GM23338 (cell line): ENCODE results near the gene SELENOW. TPM values are rescaled to one million over a fixed set of nuclear protein-coding genes. Genes with fewer than 3 reads are reported as not detected.

Experiments
- ATAC-seq: fragments of 200-7000 bp; cut with Tn5 transposase; 3 replicates; pipeline ENCODE4 v1.9.1; 2020
- DNase-seq: peaks from one replicate; pipeline ENCODE4 v3.0.0-alpha.2; 2015; ENCODE audit warnings: low spot score
- H2AFZ ChIP-seq: fragments of 200-600 bp; sonication (generic); 2 replicates; pipeline ENCODE4 v1.8.0; 2016; ENCODE audit warnings: antibody characterized with exemption, mild to moderate bottlenecking, moderate library complexity
- H3F3A ChIP-seq: fragments of 200-600 bp; sonication (generic); replicated peaks from 2 replicates; pipeline ENCODE4 v1.8.0; 2017; ENCODE audit warnings: antibody characterized with exemption, mixed run types, low read depth
- H3K27ac ChIP-seq: fragments of 200-600 bp; sonication (generic); 2 replicates; pipeline ENCODE4 v1.6.1; 2016; ENCODE audit warnings: low read depth
- H3K27me3 ChIP-seq: fragments of 200-600 bp; sonication (generic); 2 replicates; pipeline ENCODE4 v1.8.0; 2016; ENCODE audit warnings: mild to moderate bottlenecking, mixed run types, moderate library complexity; ENCODE audit not compliant: insufficient read depth
- H3K36me3 ChIP-seq: fragments of 200-600 bp; sonication (generic); 2 replicates; pipeline ENCODE4 v1.8.0; 2016; ENCODE audit warnings: mild to moderate bottlenecking; ENCODE audit not compliant: insufficient read depth
- H3K4me1 ChIP-seq: fragments of 200-600 bp; sonication (generic); 2 replicates; pipeline ENCODE4 v1.8.0; 2016; ENCODE audit warnings: mild to moderate bottlenecking, moderate library complexity; ENCODE audit not compliant: insufficient read depth
- H3K4me2 ChIP-seq: fragments of 200-600 bp; sonication (generic); 2 replicates; pipeline ENCODE4 v1.7.1; 2017; ENCODE audit warnings: mixed run types
- H3K4me3 ChIP-seq: fragments of 200-600 bp; sonication (generic); 2 replicates; pipeline ENCODE4 v1.6.1; 2016; ENCODE audit warnings: mixed run types
- H3K79me2 ChIP-seq: fragments of 200-600 bp; sonication (generic); replicated peaks from 2 replicates; pipeline ENCODE4 v1.8.0; 2017; ENCODE audit warnings: mild to moderate bottlenecking; ENCODE audit not compliant: insufficient read depth
- H3K9me2 ChIP-seq: fragments of 200-600 bp; sonication (generic); 2 replicates; pipeline ENCODE4 v1.8.0; 2017; ENCODE audit not compliant: insufficient read depth
- H4K20me1 ChIP-seq: fragments of 200-600 bp; sonication (generic); replicated peaks from 2 replicates; pipeline ENCODE4 v1.8.0; 2017; ENCODE audit warnings: mild to moderate bottlenecking; ENCODE audit not compliant: insufficient read depth
- H3K27ac Mint-ChIP-seq: 2 replicates; pipeline ENCODE4 v1.8.0; 2020; ENCODE audit warnings: inconsistent platforms, mild to moderate bottlenecking, moderate library complexity, mixed read lengths
- H3K27me3 Mint-ChIP-seq: 3 replicates; pipeline ENCODE4 v1.8.0; 2022; ENCODE audit warnings: low read depth, mild to moderate bottlenecking, moderate library complexity, mixed read lengths, inconsistent platforms; ENCODE audit not compliant: insufficient read depth, poor library complexity
- H3K36me3 Mint-ChIP-seq: 3 replicates; pipeline ENCODE4 v1.8.0; 2021; ENCODE audit warnings: low read depth, mild to moderate bottlenecking, inconsistent platforms, moderate library complexity, mixed read lengths
- H3K4me1 Mint-ChIP-seq: 3 replicates; pipeline ENCODE4 v1.8.0; 2020; ENCODE audit warnings: mild to moderate bottlenecking, inconsistent platforms, mixed read lengths
- H3K4me3 Mint-ChIP-seq: 3 replicates; pipeline ENCODE4 v1.8.0; 2021; ENCODE audit warnings: moderate library complexity, mild to moderate bottlenecking, inconsistent platforms, mixed read lengths
- H3K9me3 Mint-ChIP-seq: 3 replicates; pipeline ENCODE4 v1.8.0; 2020; ENCODE audit warnings: moderate library complexity, mild to moderate bottlenecking, inconsistent platforms, mixed read lengths
- CREB1 ChIP-seq: fragments of 250-450 bp; sonication (Bioruptor Pico); IDR thresholded peaks from 2 replicates; pipeline ENCODE4 v1.5.0; 2020; ENCODE audit warnings: low read depth, mild to moderate bottlenecking, moderate library complexity
- EZH2 ChIP-seq: fragments of 200-600 bp; sonication (generic); IDR thresholded peaks from one replicate; pipeline ENCODE4 v1.8.0; 2017; ENCODE audit warnings: antibody characterized with exemption, mild to moderate bottlenecking, low read depth; ENCODE audit not compliant: unreplicated experiment
- EZH2phosphoT487 ChIP-seq: fragments of 200-600 bp; sonication (generic); IDR thresholded peaks from one replicate; pipeline ENCODE4 v1.8.1; 2018; ENCODE audit warnings: antibody characterized with exemption; ENCODE audit not compliant: unreplicated experiment
- JUNB ChIP-seq: IDR thresholded peaks from one replicate; pipeline ENCODE4 v1.6.1; 2016; ENCODE audit warnings: antibody characterized with exemption; ENCODE audit not compliant: unreplicated experiment
- NANOG ChIP-seq: IDR thresholded peaks from 2 replicates; pipeline ENCODE4 v1.6.1; 2016; ENCODE audit warnings: antibody characterized with exemption, borderline replicate concordance
- POLR2AphosphoS5 ChIP-seq: IDR thresholded peaks from 2 replicates; pipeline ENCODE4 v1.6.1; 2016; ENCODE audit warnings: antibody characterized with exemption, low read depth
- STAT1 ChIP-seq: IDR thresholded peaks from one replicate; pipeline ENCODE4 v1.6.1; 2016; ENCODE audit warnings: antibody characterized with exemption; ENCODE audit not compliant: unreplicated experiment
- ZNF114 ChIP-seq: fragments of 250-450 bp; sonication (Bioruptor Pico); IDR thresholded peaks from 2 replicates; pipeline ENCODE4 v1.5.0; 2020; ENCODE audit warnings: mild to moderate bottlenecking, moderate library complexity
- ZNF331 ChIP-seq: fragments of 250-450 bp; sonication (Bioruptor Pico); IDR thresholded peaks from 2 replicates; pipeline ENCODE4 v1.5.0; 2020; ENCODE audit warnings: low read depth, mild to moderate bottlenecking, moderate library complexity
- polyA plus RNA-seq: library from polyadenylated mRNA; unstranded; fragments of >200 nt; fragmentation: Nextera tagmentation; extraction: Ambion mirVana; gene quantifications from 2 replicates; pipeline ENCODE4 v1.2.1, GENCODE V29; 2016
- total RNA-seq: library from RNA; depleted of rRNA; stranded (reverse); fragments of >200 nt; shearing (Covaris generic); gene quantifications from 2 replicates; pipeline ENCODE4 v1.2.3, GENCODE V29; 2014
- TF ChIP-seq, protein P1 (sequence below): IDR thresholded peaks from 2 replicates; pipeline ENCODE4 v1.6.1; 2016; ENCODE audit warnings: antibody characterized with exemption
- TF ChIP-seq, protein P2 (sequence below), 2 experiments: fragments of 200-600 bp in 1 of 2; sonication (generic) in 1 of 2; conservative IDR thresholded peaks; 2 replicates each; pipeline versions ENCODE4 v1.5.1 to v1.6.1; 2016 to 2017; ENCODE audit warnings: antibody characterized with exemption in 2 of 2, low read depth in 2 of 2, mild to moderate bottlenecking in 2 of 2, moderate library complexity in 1 of 2
- TF ChIP-seq, protein P3 (sequence below): fragments of 250-450 bp; sonication (Bioruptor Pico); IDR thresholded peaks from 2 replicates; pipeline ENCODE4 v1.5.0; 2020; ENCODE audit warnings: mild to moderate bottlenecking, moderate library complexity
- TF ChIP-seq, protein P4 (sequence below): IDR thresholded peaks from one replicate; pipeline ENCODE4 v1.6.1; 2018; ENCODE audit warnings: antibody characterized with exemption; ENCODE audit not compliant: unreplicated experiment

The SELENOW gene
- total and polyA plus RNA-seq, 2 experiments from 2014 or later, result 558 to 811 TPM

DNA sequence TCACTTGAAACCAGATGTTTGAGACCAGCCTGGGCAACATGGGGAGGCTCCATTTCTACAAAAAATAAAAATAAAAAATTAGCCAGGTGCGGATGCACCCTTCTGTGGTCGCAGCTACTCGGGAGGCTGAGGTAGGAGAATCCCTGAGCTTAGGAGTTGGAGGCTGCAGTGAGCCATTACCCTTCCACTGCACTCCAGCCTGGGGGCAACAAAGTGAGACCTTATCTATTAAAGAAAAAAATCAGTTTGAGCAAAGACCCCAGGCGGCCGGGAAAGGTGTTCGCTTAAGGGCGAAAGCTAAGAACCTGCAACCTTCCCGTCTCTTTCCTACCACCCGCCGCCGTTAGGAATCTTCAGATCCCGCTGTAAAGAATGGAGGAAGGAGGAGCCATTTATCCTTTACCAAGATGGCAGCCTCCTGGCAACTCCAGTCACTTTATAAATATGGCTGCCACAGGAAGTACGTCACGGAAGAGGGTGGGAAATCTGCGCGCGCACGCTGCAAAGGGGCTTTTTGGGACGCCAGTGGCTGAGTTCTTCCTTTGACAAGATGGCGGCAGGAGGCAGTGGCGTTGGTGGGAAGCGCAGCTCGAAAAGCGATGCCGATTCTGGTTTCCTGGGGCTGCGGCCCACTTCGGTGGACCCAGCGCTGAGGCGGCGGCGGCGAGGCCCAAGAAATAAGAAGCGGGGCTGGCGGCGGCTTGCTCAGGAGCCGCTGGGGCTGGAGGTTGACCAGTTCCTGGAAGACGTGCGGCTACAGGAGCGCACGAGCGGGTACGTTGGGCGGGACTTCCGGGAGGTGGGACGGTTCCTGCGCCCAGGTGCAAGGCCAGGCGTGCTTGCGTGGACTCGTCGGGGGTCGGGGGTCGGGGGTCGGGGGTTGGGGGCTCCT, 33.2 kb upstream of the SELENOW start, which contains the start of gene NOP53:
Gene NOP53, plus strand, starts transcription at position 537 of the 892 bp plus-strand sequence. Its CDS starts 14 bp downstream, at position 551.
- TF ChIP-seq NANOG (no peak), ZNF114 (CRISPR knock-in tag) (peak; percentile 94; the same call in 1 of the 2 replicates), CREB1 (peak; percentile 94), EZH2phosphoT487 (no peak), POLR2AphosphoS5 (peak; percentile 88), EZH2 (no peak), JUNB (no peak), ZNF331 (CRISPR knock-in tag) (peak; percentile 45; the same call in 1 of the 2 replicates), STAT1 (no peak)
- TF ChIP-seq, protein P1, sequence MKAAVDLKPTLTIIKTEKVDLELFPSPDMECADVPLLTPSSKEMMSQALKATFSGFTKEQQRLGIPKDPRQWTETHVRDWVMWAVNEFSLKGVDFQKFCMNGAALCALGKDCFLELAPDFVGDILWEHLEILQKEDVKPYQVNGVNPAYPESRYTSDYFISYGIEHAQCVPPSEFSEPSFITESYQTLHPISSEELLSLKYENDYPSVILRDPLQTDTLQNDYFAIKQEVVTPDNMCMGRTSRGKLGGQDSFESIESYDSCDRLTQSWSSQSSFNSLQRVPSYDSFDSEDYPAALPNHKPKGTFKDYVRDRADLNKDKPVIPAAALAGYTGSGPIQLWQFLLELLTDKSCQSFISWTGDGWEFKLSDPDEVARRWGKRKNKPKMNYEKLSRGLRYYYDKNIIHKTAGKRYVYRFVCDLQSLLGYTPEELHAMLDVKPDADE, result peak; percentile 95
- TF ChIP-seq, protein P2, sequence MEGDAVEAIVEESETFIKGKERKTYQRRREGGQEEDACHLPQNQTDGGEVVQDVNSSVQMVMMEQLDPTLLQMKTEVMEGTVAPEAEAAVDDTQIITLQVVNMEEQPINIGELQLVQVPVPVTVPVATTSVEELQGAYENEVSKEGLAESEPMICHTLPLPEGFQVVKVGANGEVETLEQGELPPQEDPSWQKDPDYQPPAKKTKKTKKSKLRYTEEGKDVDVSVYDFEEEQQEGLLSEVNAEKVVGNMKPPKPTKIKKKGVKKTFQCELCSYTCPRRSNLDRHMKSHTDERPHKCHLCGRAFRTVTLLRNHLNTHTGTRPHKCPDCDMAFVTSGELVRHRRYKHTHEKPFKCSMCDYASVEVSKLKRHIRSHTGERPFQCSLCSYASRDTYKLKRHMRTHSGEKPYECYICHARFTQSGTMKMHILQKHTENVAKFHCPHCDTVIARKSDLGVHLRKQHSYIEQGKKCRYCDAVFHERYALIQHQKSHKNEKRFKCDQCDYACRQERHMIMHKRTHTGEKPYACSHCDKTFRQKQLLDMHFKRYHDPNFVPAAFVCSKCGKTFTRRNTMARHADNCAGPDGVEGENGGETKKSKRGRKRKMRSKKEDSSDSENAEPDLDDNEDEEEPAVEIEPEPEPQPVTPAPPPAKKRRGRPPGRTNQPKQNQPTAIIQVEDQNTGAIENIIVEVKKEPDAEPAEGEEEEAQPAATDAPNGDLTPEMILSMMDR (conservative IDR thresholded peaks at IDR 0.05; ENCODE audit: low read depth in 2 of 2), result no peak
- TF ChIP-seq, protein P3, sequence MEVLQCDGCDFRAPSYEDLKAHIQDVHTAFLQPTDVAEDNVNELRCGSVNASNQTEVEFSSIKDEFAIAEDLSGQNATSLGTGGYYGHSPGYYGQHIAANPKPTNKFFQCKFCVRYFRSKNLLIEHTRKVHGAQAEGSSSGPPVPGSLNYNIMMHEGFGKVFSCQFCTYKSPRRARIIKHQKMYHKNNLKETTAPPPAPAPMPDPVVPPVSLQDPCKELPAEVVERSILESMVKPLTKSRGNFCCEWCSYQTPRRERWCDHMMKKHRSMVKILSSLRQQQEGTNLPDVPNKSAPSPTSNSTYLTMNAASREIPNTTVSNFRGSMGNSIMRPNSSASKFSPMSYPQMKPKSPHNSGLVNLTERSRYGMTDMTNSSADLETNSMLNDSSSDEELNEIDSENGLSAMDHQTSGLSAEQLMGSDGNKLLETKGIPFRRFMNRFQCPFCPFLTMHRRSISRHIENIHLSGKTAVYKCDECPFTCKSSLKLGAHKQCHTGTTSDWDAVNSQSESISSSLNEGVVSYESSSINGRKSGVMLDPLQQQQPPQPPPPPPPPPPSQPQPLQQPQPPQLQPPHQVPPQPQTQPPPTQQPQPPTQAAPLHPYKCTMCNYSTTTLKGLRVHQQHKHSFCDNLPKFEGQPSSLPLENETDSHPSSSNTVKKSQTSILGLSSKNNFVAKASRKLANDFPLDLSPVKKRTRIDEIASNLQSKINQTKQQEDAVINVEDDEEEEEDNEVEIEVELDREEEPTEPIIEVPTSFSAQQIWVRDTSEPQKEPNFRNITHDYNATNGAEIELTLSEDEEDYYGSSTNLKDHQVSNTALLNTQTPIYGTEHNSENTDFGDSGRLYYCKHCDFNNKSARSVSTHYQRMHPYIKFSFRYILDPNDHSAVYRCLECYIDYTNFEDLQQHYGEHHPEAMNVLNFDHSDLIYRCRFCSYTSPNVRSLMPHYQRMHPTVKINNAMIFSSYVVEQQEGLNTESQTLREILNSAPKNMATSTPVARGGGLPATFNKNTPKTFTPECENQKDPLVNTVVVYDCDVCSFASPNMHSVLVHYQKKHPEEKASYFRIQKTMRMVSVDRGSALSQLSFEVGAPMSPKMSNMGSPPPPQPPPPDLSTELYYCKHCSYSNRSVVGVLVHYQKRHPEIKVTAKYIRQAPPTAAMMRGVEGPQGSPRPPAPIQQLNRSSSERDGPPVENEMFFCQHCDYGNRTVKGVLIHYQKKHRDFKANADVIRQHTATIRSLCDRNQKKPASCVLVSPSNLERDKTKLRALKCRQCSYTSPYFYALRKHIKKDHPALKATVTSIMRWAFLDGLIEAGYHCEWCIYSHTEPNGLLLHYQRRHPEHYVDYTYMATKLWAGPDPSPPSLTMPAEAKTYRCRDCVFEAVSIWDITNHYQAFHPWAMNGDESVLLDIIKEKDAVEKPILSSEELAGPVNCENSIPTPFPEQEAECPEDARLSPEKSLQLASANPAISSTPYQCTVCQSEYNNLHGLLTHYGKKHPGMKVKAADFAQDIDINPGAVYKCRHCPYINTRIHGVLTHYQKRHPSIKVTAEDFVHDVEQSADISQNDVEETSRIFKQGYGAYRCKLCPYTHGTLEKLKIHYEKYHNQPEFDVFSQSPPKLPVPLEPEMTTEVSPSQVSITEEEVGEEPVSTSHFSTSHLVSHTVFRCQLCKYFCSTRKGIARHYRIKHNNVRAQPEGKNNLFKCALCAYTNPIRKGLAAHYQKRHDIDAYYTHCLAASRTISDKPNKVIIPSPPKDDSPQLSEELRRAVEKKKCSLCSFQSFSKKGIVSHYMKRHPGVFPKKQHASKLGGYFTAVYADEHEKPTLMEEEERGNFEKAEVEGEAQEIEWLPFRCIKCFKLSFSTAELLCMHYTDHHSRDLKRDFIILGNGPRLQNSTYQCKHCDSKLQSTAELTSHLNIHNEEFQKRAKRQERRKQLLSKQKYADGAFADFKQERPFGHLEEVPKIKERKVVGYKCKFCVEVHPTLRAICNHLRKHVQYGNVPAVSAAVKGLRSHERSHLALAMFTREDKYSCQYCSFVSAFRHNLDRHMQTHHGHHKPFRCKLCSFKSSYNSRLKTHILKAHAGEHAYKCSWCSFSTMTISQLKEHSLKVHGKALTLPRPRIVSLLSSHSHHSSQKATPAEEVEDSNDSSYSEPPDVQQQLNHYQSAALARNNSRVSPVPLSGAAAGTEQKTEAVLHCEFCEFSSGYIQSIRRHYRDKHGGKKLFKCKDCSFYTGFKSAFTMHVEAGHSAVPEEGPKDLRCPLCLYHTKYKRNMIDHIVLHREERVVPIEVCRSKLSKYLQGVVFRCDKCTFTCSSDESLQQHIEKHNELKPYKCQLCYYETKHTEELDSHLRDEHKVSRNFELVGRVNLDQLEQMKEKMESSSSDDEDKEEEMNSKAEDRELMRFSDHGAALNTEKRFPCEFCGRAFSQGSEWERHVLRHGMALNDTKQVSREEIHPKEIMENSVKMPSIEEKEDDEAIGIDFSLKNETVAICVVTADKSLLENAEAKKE, result no peak
- TF ChIP-seq, protein P4, sequence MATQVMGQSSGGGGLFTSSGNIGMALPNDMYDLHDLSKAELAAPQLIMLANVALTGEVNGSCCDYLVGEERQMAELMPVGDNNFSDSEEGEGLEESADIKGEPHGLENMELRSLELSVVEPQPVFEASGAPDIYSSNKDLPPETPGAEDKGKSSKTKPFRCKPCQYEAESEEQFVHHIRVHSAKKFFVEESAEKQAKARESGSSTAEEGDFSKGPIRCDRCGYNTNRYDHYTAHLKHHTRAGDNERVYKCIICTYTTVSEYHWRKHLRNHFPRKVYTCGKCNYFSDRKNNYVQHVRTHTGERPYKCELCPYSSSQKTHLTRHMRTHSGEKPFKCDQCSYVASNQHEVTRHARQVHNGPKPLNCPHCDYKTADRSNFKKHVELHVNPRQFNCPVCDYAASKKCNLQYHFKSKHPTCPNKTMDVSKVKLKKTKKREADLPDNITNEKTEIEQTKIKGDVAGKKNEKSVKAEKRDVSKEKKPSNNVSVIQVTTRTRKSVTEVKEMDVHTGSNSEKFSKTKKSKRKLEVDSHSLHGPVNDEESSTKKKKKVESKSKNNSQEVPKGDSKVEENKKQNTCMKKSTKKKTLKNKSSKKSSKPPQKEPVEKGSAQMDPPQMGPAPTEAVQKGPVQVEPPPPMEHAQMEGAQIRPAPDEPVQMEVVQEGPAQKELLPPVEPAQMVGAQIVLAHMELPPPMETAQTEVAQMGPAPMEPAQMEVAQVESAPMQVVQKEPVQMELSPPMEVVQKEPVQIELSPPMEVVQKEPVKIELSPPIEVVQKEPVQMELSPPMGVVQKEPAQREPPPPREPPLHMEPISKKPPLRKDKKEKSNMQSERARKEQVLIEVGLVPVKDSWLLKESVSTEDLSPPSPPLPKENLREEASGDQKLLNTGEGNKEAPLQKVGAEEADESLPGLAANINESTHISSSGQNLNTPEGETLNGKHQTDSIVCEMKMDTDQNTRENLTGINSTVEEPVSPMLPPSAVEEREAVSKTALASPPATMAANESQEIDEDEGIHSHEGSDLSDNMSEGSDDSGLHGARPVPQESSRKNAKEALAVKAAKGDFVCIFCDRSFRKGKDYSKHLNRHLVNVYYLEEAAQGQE, result no peak
- Histone ChIP-seq H3K9me2 (peaks cover 5% of the 10 kb centered on the region; the same call in 1 of the 2 replicates), H4K20me1 (peaks cover 15% of the 10 kb centered on the region), H3K27me3 (no peaks in the 10 kb centered on the region), H3K4me3 (peak within 1 kb of the TSS; percentile 85), H3K4me2 (peak within 1 kb of the TSS; percentile 71), H3K79me2 (peaks cover 35% of the 10 kb centered on the region), H3F3A (peaks cover 30% of the 10 kb centered on the region), H3K36me3 (peaks cover 22% of the 10 kb centered on the region), H3K4me1 (peaks cover 13% of the 10 kb centered on the region), H2AFZ (no peak within 1 kb of the TSS), H3K27ac (peak within 1 kb of the TSS; percentile 92)
- Mint-ChIP-seq H3K27ac (peak within 1 kb of the TSS; percentile 100), H3K4me1 (peaks cover 10% of the 10 kb centered on the region), H3K36me3 (peaks cover 33% of the 10 kb centered on the region), H3K9me3 (no peaks in the 10 kb centered on the region), H3K27me3 (peaks cover 18% of the 10 kb centered on the region), H3K4me3 (peak within 1 kb of the TSS; percentile 99)
- peak; percentile 76 for ATAC-seq
- peak; percentile 99 for DNase-seq
